Liver (tissue), 9 donors: Measurements from ENCODE around the gene POLG. TPM values are rescaled to one million over a fixed set of nuclear protein-coding genes. Genes with fewer than 3 reads are reported as not detected.

ENCODE experiments used
- DNase-seq: peaks from one replicate; pipeline ENCODE4 v3.0.0-alpha.2; 2017; ENCODE audit warnings: low spot score
- H3K27ac ChIP-seq, 2 donors: one replicate each; pipeline ENCODE4 v1.7.0; 2013; ENCODE audit warnings: inconsistent platforms in 2 of 2, low read length in 2 of 2, control low read depth in 1 of 2, low read depth in 1 of 2, mild to moderate bottlenecking in 1 of 2
- H3K27me3 ChIP-seq, 4 donors: one replicate each; pipeline versions ENCODE4 v1.6.1 to v1.7.0; 2013; ENCODE audit warnings: low read length in 3 of 4, inconsistent platforms in 1 of 4, mild to moderate bottlenecking in 1 of 4, moderate library complexity in 1 of 4; ENCODE audit not compliant: control insufficient read depth in 4 of 4, insufficient read depth in 4 of 4
- H3K36me3 ChIP-seq, 4 donors: one replicate each; pipeline versions ENCODE4 v1.6.1 to v1.7.0; 2013; ENCODE audit warnings: low read length in 3 of 4, mild to moderate bottlenecking in 3 of 4, low read depth in 1 of 4, moderate library complexity in 1 of 4; ENCODE audit not compliant: control insufficient read depth in 4 of 4, insufficient read depth in 3 of 4
- H3K4me1 ChIP-seq, 4 donors: one replicate each; pipeline versions ENCODE4 v1.6.1 to v1.7.0; 2013; ENCODE audit warnings: low read length in 3 of 4, mild to moderate bottlenecking in 3 of 4, moderate library complexity in 1 of 4; ENCODE audit not compliant: control insufficient read depth in 4 of 4, insufficient read depth in 4 of 4
- H3K4me3 ChIP-seq, 3 donors: one replicate each; pipeline versions ENCODE4 v1.6.1 to v1.7.0; 2013; ENCODE audit warnings: low read length in 3 of 3, control low read depth in 1 of 3, low read depth in 1 of 3, mild to moderate bottlenecking in 1 of 3
- H3K9ac ChIP-seq, 2 donors: one replicate each; pipeline ENCODE4 v1.7.0; 2013; ENCODE audit warnings: low read length in 2 of 2, mild to moderate bottlenecking in 2 of 2, moderate library complexity in 2 of 2, control low read depth in 1 of 2, low read depth in 1 of 2
- H3K9me3 ChIP-seq, 4 donors: one replicate each; pipeline versions ENCODE4 v1.6.1 to v1.7.0; 2013; ENCODE audit warnings: low read length in 3 of 4; ENCODE audit not compliant: control insufficient read depth in 4 of 4
- ATF3 ChIP-seq: IDR thresholded peaks from 2 replicates; pipeline ENCODE4 v1.6.1; 2016; ENCODE audit warnings: antibody characterized with exemption
- CTCF ChIP-seq: fragments of 150-350 bp; IDR thresholded peaks from 2 replicates; pipeline ENCODE4 v1.5.1; 2017; ENCODE audit warnings: improper control_type of control experiment, low read depth, low read length; ENCODE audit not compliant: missing input control
- EGR1 ChIP-seq, 2 donors: IDR thresholded peaks; 2 replicates each; pipeline ENCODE4 v1.6.1; 2016 to 2018; ENCODE audit warnings: antibody characterized with exemption in 2 of 2, low read depth in 2 of 2
- FOXA1 ChIP-seq: IDR thresholded peaks from 2 replicates; pipeline ENCODE4 v1.6.1; 2016; ENCODE audit warnings: antibody characterized with exemption
- FOXA2 ChIP-seq: IDR thresholded peaks from 2 replicates; pipeline ENCODE4 v1.6.1; 2016; ENCODE audit warnings: antibody characterized with exemption
- GABPA ChIP-seq, 2 donors: IDR thresholded peaks in 1 of 2; conservative IDR thresholded peaks in 1 of 2; 2 replicates each; pipeline ENCODE4 v1.6.1; 2016; ENCODE audit warnings: antibody characterized with exemption in 2 of 2, mild to moderate bottlenecking in 1 of 2, moderate library complexity in 1 of 2
- HNF4A ChIP-seq, 2 donors: conservative IDR thresholded peaks; 2 replicates each; pipeline ENCODE4 v1.6.1; 2016; ENCODE audit warnings: antibody characterized with exemption in 2 of 2, mild to moderate bottlenecking in 2 of 2
- HNF4G ChIP-seq: IDR thresholded peaks from 2 replicates; pipeline ENCODE4 v1.6.1; 2016; ENCODE audit warnings: antibody characterized with exemption
- JUND ChIP-seq, 2 donors: IDR thresholded peaks; 2 replicates each; pipeline ENCODE4 v1.6.1; 2016; ENCODE audit warnings: antibody characterized with exemption in 2 of 2
- MAX ChIP-seq: IDR thresholded peaks from 2 replicates; pipeline ENCODE4 v1.6.1; 2016; ENCODE audit warnings: antibody characterized with exemption
- NR2F2 ChIP-seq: IDR thresholded peaks from 2 replicates; pipeline ENCODE4 v1.6.1; 2016; ENCODE audit warnings: antibody characterized with exemption
- RAD21 ChIP-seq, 2 donors: IDR thresholded peaks; 2 replicates each; pipeline ENCODE4 v1.6.1; 2016; ENCODE audit warnings: antibody characterized with exemption in 2 of 2, mild to moderate bottlenecking in 2 of 2
- REST ChIP-seq: IDR thresholded peaks from 2 replicates; pipeline ENCODE4 v1.6.1; 2016; ENCODE audit warnings: antibody characterized with exemption, mild to moderate bottlenecking
- RXRA ChIP-seq, 2 donors: IDR thresholded peaks; 2 replicates each; pipeline ENCODE4 v1.6.1; 2017 to 2018; ENCODE audit warnings: antibody characterized with exemption in 2 of 2, mild to moderate bottlenecking in 1 of 2
- SP1 ChIP-seq: IDR thresholded peaks from 2 replicates; pipeline ENCODE4 v1.6.1; 2018; ENCODE audit warnings: antibody characterized with exemption, mild to moderate bottlenecking
- TAF1 ChIP-seq: conservative IDR thresholded peaks from 2 replicates; pipeline ENCODE4 v1.6.1; 2016; ENCODE audit warnings: antibody characterized with exemption, mild to moderate bottlenecking
- YY1 ChIP-seq: IDR thresholded peaks from 2 replicates; pipeline ENCODE4 v1.6.1; 2016; ENCODE audit warnings: antibody characterized with exemption, mild to moderate bottlenecking
- ZBTB33 ChIP-seq: IDR thresholded peaks from 2 replicates; pipeline ENCODE4 v1.6.1; 2016; ENCODE audit warnings: antibody characterized with exemption
- WGBS: extraction: QIAGEN DNeasy Blood & Tissue Kit; methylation state at CpG from one replicate; pipeline ENCODE4 v1.1.7; 2013; 5-methylcytosine and 5-hydroxymethylcytosine counted together
- polyA plus RNA-seq, 2 donors: library from polyadenylated mRNA; stranded (reverse) in 1 of 2; unstranded in 1 of 2; fragments of 200-250 nt in 1 of 2; fragments of >200 nt in 1 of 2; fragmentation: Nextera tagmentation in 1 of 2; extraction: Ambion mirVana in 1 of 2; gene quantifications; one replicate each; pipeline versions ENCODE4 v1.2.1 to v1.2.3, GENCODE V29; 2013 to 2015
- total RNA-seq, 2 donors: library from RNA; depleted of rRNA; stranded (reverse); fragments of >200 nt; gene quantifications; one replicate each; pipeline ENCODE4 v1.2.3, GENCODE V29; 2014
- donor health status: healthy.
- donor health status: healthy.
- donor health status: healthy.
- donor health status: healthy.
- donor health status: healthy.

The POLG gene
- total and polyA plus RNA-seq, 4 donors = 15.2 to 53.1 (median 31.4) TPM

GRCh38 chr15:89309993-89310392 is 24.6 kb downstream of the POLG start:
- no peak overlapping the region for H3K4me3 ChIP-seq
- DNase-seq = no peak
- no peaks in the 10 kb centered on the region for H3K9me3 ChIP-seq
- H3K27ac ChIP-seq = no peak overlapping the region
- H3K4me1 ChIP-seq = no peaks in the 10 kb centered on the region
- 81% methylated on average over 2 of the region's 2 CpGs for WGBS
- H3K9ac ChIP-seq = no peak overlapping the region
- no peak for TF ChIP-seq REST
- no peak for TF ChIP-seq FOXA2
- TF ChIP-seq SP1 = no peak
- TF ChIP-seq RXRA (IDR thresholded peaks at IDR 0.05) = no peak
- TF ChIP-seq TAF1 = no peak
- TF ChIP-seq FOXA1 = no peak
- no peak for TF ChIP-seq YY1
- no peak for TF ChIP-seq NR2F2
- no peak for TF ChIP-seq ZBTB33
- no peak for TF ChIP-seq ATF3
- TF ChIP-seq HNF4A (conservative IDR thresholded peaks at IDR 0.05) = no peak
- TF ChIP-seq EGR1 (IDR thresholded peaks at IDR 0.05; ENCODE audit: low read depth in 2 of 2) = no peak
- TF ChIP-seq MAX = no peak
- no peak for TF ChIP-seq RAD21 (IDR thresholded peaks at IDR 0.05)
- no peak for TF ChIP-seq HNF4G
- H3K27me3 ChIP-seq = no peaks in the 10 kb centered on the region
- peaks cover 0 to 2% (median 0%) of the 10 kb centered on the region in 4 donors for H3K36me3 ChIP-seq

- no peak for DNase-seq
- no peaks in the 10 kb centered on the region for H3K4me1 ChIP-seq
- H3K9ac ChIP-seq = no peak overlapping the region
- no peaks in the 10 kb centered on the region for H3K27me3 ChIP-seq
- no peak overlapping the region for H3K4me3 ChIP-seq
- H3K9me3 ChIP-seq = no peaks in the 10 kb centered on the region
- H3K27ac ChIP-seq = no peak overlapping the region
- 63% methylated on average over 3 of the region's 3 CpGs for WGBS
- H3K36me3 ChIP-seq = no peaks in the 10 kb centered on the region
- TF ChIP-seq HNF4G = no peak
- no peak for TF ChIP-seq FOXA2
- no peak for TF ChIP-seq GABPA (IDR thresholded peaks at IDR 0.05 in 1 of 2, conservative IDR thresholded peaks at IDR 0.05 in 1 of 2)
- TF ChIP-seq CTCF = no peak
- no peak for TF ChIP-seq JUND (IDR thresholded peaks at IDR 0.05)
- TF ChIP-seq SP1 = no peak
- no peak for TF ChIP-seq NR2F2
- TF ChIP-seq HNF4A (conservative IDR thresholded peaks at IDR 0.05) = no peak
- TF ChIP-seq TAF1 = no peak
- no peak for TF ChIP-seq ATF3
- no peak for TF ChIP-seq REST
- no peak for TF ChIP-seq YY1
- no peak for TF ChIP-seq RAD21 (IDR thresholded peaks at IDR 0.05)
- TF ChIP-seq ZBTB33 = no peak
Measured at GRCh38 chr15:89308236-89308635, 26.4 kb downstream of the POLG start.
